GM19455 (cell line): ENCODE results near the gene INF2.
"Not testable (repeated sequence)": the region's sequence is repeated elsewhere in the genome, so short reads cannot be mapped to it uniquely, and the experiment has no call there.

ENCODE experiments used
- ATAC-seq: cut with Tn5 transposase; IDR thresholded peaks from one replicate; pipeline ENCODE4 v1.9.1; 2021; ENCODE audit not compliant: unreplicated experiment

The INF2 gene

DNA sequence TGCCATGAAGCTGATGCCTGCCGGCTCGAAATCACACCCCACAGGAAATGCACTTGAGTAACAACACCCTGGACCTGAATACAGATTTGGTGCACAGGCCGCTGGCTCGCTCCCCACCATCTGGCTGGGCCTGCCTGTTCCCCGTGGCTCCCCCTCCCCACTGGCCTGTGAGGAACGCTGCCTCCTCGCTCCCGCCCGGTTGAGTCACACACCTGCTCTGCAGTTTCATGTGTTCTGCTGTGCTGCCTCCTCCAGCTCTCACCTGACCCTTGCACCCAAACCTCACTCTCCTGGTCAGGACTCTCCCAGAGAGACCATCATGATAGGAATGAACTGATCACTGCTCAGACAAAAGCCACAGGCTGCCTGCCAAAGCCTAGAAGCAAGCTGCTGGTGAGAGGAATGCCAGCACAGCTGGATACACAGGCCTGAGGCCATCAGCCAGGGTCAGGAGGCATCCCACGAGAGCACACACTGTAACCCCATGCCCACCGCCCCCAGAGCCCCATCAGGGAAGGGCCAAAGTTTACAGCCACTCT lies 59.8 kb downstream of the INF2 start:
- no peak for ATAC-seq

GRCh38 chr14:104750056-104750752 lies 60.8 kb downstream of the INF2 start:
- ATAC-seq = no peak

DNA sequence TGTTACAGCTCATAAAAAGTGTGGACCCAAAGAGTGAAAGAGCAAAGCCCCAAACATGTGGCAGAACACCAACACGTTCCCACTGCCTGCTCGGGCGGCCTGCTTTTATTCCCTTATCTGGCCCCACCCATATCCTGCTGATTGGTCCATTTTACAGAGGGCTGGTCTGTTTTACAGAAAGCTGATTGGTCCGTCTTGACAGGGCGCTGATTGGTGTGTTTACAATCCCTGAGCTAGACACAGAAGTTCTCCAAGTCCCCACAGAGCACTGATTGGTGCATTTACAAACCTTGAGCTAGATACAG lies 61.3 kb downstream of the INF2 start:
- not testable (repeated sequence) for ATAC-seq

- ATAC-seq = no peak
Measured at GRCh38 chr14:104751539-104752422, 62.4 kb downstream of the INF2 start.

GRCh38 chr14:104752423-104752734 lies 63.0 kb downstream of the INF2 start:
- peak; percentile 75 for ATAC-seq

DNA sequence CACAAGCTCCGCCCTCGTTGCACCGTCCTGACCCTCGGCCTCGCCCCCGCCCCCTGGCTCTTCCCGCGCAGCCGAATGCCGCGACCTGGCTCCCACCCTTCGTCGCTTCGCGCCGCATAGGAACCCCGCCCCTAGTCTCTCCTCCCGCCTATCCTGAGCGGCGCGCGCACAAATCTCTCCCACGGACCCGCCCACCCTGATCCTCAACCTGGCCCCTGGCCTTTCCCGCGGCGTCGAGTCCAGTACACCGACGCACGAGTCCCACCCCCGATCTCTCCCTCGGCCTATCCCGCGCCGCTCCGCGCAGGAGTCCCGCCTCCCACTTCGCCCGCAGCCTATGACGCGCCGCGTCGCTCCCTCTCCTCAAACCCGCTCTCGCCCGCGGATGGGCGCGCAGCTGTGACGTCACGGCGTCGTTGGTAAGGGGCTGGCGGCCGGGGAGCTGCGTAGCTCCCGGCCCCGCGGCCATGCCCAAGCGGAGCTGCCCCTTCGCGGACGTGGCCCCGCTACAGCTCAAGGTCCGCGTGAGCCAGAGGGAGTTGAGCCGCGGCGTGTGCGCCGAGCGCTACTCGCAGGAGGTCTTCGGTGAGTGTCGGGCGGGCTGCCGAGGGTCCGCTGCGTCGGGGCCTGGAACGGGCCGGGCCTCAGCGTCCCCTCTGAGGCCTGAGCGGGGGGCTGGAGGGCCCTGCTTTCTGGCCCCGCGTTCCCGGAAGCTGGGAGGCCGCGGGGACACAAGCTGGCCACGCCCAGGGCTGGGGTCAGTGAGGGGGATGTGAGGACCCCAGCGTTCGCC lies 63.5 kb downstream of the INF2 start, which contains the start of gene SIVA1:
SIVA1 (plus strand) TSS at position 413 of the 793 bp plus-strand sequence; CDS start at position 468, 55 bp downstream.
- peak; percentile 89 for ATAC-seq

GRCh38 chr14:104753528-104754212 lies 64.3 kb downstream of the INF2 start:
- no peak for ATAC-seq

DNA sequence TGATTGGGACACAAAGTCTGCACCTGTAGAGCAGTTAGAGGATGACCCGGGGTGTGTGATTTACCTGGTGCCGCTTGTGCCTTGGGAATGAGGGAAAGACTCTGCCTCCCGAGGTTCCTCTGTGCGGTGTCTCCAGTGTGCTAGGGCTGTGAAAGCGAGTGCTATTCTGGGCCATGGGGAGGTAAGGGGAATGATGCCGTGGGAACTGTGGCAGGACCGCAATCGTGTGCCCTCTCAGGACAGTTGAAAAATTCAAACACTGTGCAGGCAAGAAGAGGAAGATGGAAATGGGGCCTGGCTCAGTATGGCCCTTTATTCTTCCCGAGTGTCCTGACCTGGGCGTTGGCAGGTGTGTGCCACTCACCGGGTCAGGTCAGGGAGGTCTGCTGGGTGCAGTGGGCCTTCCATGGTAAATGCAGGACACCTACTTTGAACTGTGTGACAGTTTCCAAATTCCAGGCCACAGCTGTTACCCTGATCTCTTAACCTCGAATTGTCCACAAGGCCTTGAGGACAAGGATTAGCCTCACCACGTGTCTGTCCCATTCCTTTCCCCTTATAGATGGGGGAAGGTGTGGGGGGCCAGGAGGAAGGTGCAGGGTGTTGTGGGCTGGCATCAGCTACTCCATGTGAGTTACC lies 64.9 kb downstream of the INF2 start:
- no peak for ATAC-seq

DNA sequence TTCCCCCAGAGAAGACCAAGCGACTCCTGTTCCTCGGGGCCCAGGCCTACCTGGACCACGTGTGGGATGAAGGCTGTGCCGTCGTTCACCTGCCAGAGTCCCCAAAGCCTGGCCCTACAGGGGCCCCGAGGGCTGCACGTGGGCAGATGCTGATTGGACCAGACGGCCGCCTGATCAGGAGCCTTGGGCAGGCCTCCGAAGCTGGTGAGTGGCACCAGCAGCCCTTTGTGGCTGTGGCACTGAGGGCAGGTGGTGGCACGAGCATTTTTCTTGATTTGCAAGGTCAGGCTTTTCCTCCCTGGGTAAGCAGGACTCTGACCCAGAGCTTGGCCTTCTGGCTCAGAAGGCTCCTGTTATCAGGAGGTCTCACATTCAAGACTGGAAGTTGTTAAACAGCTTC lies 66.2 kb downstream of the INF2 start:
- no peak for ATAC-seq

DNA sequence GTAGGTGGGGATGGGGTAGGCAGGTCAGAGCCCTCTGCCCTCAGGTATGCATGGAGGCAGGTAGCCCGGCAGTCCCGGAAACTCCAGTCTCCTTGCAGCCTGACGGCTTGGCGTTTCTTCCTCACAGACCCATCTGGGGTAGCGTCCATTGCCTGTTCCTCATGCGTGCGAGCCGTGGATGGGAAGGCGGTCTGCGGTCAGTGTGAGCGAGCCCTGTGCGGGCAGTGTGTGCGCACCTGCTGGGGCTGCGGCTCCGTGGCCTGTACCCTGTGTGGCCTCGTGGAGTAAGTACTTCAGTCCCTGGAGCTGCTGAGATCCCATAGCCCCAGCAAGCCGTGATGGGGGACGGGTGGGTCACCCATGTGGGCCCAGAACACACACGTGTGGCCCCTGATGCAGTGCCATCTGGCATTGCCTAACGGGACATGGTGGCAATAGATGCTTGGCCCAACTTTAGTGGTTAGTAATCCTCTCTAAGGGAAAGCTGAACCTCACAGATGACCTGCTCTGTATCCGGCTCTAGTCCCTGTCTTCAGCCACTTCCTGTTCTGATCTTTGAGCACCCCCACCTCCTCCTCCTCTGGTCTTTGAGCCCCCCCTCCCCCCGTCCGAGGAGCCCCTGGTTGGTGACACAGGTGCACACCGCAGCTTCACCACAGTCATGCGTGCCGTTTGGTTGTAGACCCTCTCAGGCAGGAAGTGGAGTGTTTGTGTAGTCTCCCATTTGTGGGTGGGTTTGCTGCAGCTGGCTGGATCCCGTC lies 67.2 kb downstream of the INF2 start:
- no peak for ATAC-seq

GRCh38 chr14:104757238-104757585 lies 67.8 kb downstream of the INF2 start:
- ATAC-seq = no peak

DNA sequence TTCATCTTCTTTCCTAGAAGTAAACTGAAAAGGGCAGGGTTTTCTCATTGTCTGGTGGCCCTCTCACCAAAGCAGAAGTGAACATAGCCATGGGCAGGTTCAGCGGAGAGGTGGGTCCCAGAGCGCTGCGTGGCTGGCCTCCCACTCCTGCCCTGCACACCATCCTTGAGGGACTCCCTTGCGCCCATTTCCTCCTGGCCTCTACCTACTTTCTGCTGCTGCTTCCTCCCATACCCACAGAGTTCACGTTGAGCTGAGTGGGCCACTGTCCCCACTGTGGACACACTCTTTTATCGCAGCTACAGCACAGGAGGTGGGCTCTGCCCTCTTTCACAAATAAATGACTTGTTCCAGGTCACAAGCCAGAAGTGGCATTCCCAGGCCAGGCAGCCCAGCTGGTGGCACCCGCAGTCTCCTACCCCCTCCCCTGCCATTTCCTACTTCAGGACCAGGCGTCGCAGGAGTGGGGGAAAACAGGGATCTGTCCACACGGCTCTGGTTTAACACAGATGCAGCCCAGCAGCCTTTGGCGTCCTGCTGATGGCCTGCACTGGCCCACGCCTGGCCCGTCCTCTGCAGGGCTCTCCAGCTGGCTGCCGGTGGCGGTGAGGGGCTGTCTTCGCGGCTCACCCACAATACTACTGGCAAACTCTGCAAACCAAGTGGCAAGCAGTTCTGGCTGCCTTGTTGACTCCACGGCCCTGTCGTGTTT lies 68.4 kb downstream of the INF2 start:
- ATAC-seq = no peak

- no peak for ATAC-seq
Measured at GRCh38 chr14:104758981-104759969, 69.9 kb downstream of the INF2 start.

GRCh38 chr14:104765517-104765916 lies 76.1 kb downstream of the INF2 start:
- no peak for ATAC-seq

DNA sequence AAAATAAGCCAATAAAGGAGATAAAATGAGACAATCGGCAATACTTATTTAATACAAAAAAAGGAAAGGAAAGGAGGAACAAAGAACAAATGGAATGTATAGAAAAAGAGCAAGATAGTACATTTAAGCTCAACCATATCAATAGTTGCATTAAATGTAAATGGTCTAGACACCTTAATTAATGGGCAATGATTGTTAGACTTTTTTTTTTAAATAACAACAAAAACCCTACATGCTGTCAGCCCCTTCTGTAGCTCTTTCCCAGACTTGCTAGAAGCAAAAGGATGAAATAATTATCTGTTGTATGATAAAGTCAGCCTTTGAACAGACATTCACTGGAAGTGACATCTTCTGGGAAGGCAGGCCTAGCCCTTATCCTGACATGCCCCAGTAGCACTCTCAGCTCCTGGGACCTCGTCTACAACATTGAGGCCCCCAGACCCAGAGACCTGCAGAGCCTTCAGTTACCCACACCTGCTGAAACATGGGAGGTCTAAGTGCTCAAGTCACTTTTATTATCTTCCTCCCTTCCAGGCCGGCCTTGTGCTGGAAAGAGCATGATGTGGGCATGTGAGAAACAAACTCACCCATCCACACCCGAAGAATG lies 76.9 kb downstream of the INF2 start:
- no peak for ATAC-seq

DNA sequence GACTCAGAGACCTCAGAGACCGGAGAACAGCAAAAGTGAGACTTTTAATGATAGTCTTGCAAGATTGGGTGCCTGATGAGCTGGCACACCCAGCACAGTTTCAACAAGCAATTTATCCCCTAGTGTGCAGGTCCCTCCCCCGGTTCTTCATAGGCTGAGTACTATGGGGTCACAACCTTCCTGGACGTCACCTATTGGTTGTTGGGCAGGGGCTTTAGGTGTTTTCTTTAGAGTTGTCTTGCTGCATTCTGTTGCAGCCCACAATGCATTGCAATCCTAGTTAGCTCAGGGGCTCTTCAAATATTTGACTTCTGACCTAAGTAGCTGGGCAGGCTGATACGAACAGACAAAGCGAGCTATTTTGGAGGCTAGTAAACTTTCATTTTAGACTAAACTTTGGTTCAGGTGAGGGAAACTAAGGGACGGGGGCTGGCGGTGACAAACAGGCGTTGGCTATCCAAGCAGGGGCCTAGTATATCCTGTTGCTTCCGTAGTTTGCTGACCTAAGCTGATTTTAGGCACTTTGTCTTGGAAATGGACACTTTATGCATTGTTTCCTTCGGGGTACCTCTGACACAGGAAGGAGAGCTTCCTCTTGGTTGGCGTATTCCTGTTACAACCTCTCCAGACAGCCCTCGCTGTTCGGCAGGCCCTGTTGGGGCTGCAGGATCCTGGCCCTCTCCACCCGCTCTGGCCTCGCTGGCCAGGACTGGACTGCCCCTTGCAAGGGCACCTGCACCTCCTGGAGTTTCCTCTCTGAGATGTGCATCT lies 77.6 kb downstream of the INF2 start:
- no peak for ATAC-seq

DNA sequence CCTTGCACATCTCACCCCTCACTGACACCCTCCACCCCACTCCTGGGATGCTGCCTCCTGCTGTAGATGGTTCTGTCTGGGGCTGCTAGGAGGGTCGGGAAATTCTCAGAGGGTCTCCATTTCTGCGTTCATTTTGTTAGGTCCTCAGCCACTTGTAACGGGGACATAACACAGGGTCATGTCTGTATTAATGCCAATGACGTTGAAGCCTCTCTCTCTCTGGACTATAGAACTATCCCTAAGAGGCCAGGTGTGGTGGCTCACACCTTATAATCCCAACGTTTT lies 78.2 kb downstream of the INF2 start:
- ATAC-seq = no peak
